Neural cell (in vitro differentiated cells): ENCODE results near the gene CHKA. TPM values are rescaled to one million over a fixed set of nuclear protein-coding genes. Genes with fewer than 3 reads are reported as not detected.

ENCODE experiments used
- H2AFZ ChIP-seq: fragments of 200-600, 300-800 bp; sonication (generic), shearing (Covaris generic); 2 replicates; pipeline ENCODE4 v1.6.0; 2014; ENCODE audit warnings: low read depth, mild to moderate bottlenecking, antibody characterized with exemption, low read length, moderate library complexity
- H3F3A ChIP-seq: fragments of 200-600 bp; shearing (Covaris generic); 2 replicates; pipeline ENCODE4 v1.6.1; 2016; ENCODE audit warnings: mild to moderate bottlenecking, moderate library complexity, mixed read lengths, antibody characterized with exemption, low read length; ENCODE audit not compliant: insufficient read depth, poor library complexity, severe bottlenecking
- H3K27ac ChIP-seq: fragments of 200-600, 300-800 bp; sonication (generic), shearing (Covaris generic); 2 replicates; pipeline ENCODE4 v1.5.1; 2014; ENCODE audit warnings: mild to moderate bottlenecking, low read length, moderate library complexity
- H3K27me3 ChIP-seq: fragments of 300-800, 200-600 bp; sonication (generic), shearing (Covaris generic); 2 replicates; pipeline ENCODE4 v1.6.0; 2014; ENCODE audit warnings: mild to moderate bottlenecking, low read depth, low read length, moderate library complexity; ENCODE audit not compliant: insufficient read depth
- H3K36me3 ChIP-seq: fragments of 300-800, 200-600 bp; sonication (generic), shearing (Covaris generic); 2 replicates; pipeline ENCODE4 v1.5.1; 2014; ENCODE audit warnings: mild to moderate bottlenecking, antibody characterized with exemption, low read length, moderate library complexity; ENCODE audit not compliant: insufficient read depth
- H3K4me2 ChIP-seq: fragments of 300-800, 200-600 bp; sonication (generic), shearing (Covaris generic); 2 replicates; pipeline ENCODE4 v1.6.0; 2014; ENCODE audit warnings: mild to moderate bottlenecking, low read length
- H3K4me3 ChIP-seq: fragments of 300-800, 200-600 bp; sonication (generic), shearing (Covaris generic); 2 replicates; pipeline ENCODE4 v1.5.1; 2014; ENCODE audit warnings: mild to moderate bottlenecking, low read length, moderate library complexity
- H3K79me2 ChIP-seq: fragments of 200-600 bp; shearing (Covaris generic); replicated peaks from 2 replicates; pipeline ENCODE4 v1.6.0; 2014; ENCODE audit warnings: mild to moderate bottlenecking, low read length, moderate library complexity; ENCODE audit not compliant: insufficient read depth
- H3K9ac ChIP-seq: fragments of 300-800, 200-600 bp; sonication (generic), shearing (Covaris generic); 2 replicates; pipeline ENCODE4 v1.6.1; 2016; ENCODE audit warnings: mild to moderate bottlenecking, low read length, mixed read lengths
- H3K9me2 ChIP-seq: fragments of 200-600 bp; shearing (Covaris generic); 2 replicates; pipeline ENCODE4 v1.6.1; 2016; ENCODE audit warnings: mild to moderate bottlenecking, low read length, mixed read lengths; ENCODE audit not compliant: insufficient read depth
- H3K9me3 ChIP-seq: fragments of 200-600, 300-800 bp; sonication (generic), shearing (Covaris generic); 2 replicates; pipeline ENCODE4 v1.6.1; 2016; ENCODE audit warnings: mild to moderate bottlenecking, mixed run types, low read length, moderate library complexity, mixed read lengths
- H4K20me1 ChIP-seq: fragments of 200-600 bp; shearing (Covaris generic); 2 replicates; pipeline ENCODE4 v1.6.1; 2016; ENCODE audit warnings: mild to moderate bottlenecking, mixed run types; ENCODE audit not compliant: insufficient read depth
- EP300 ChIP-seq: fragments of 450-650 bp; conservative IDR thresholded peaks from 2 replicates; pipeline ENCODE4 v1.6.1; 2014; ENCODE audit warnings: antibody characterized with exemption, mild to moderate bottlenecking, moderate library complexity; ENCODE audit not compliant: poor library complexity, severe bottlenecking
- EZH2 ChIP-seq: fragments of 200-600, 300-800 bp; shearing (Covaris generic), sonication (generic); IDR thresholded peaks from 2 replicates; pipeline ENCODE4 v1.6.1; 2014; ENCODE audit warnings: antibody characterized with exemption, low read length, borderline replicate concordance, mild to moderate bottlenecking; ENCODE audit not compliant: insufficient read depth, poor library complexity, severe bottlenecking
- MXI1 ChIP-seq: fragments of 450-650 bp; conservative IDR thresholded peaks from 2 replicates; pipeline ENCODE4 v1.6.1; 2014; ENCODE audit warnings: antibody characterized with exemption, mild to moderate bottlenecking; ENCODE audit not compliant: poor library complexity, severe bottlenecking
- POLR2AphosphoS5 ChIP-seq: IDR thresholded peaks from 2 replicates; pipeline ENCODE4 v1.6.1; 2012
- RAD21 ChIP-seq: fragments of 450-650 bp; conservative IDR thresholded peaks from 2 replicates; pipeline ENCODE4 v1.6.1; 2014; ENCODE audit warnings: antibody characterized with exemption, mild to moderate bottlenecking, moderate library complexity
- SMC3 ChIP-seq: fragments of 450-650 bp; conservative IDR thresholded peaks from 2 replicates; pipeline ENCODE4 v1.6.1; 2014; ENCODE audit warnings: antibody characterized with exemption, mild to moderate bottlenecking, moderate library complexity; ENCODE audit not compliant: poor library complexity
- TAF1 ChIP-seq: IDR thresholded peaks from 2 replicates; pipeline ENCODE4 v1.6.1; 2012; ENCODE audit warnings: low read depth
- polyA plus RNA-seq: library from polyadenylated mRNA; depleted of rRNA; stranded (reverse); fragments of >200 nt; gene quantifications from 2 replicates; pipeline ENCODE4 v1.2.3, GENCODE V29; 2014
- TF ChIP-seq, protein P1 (sequence below): fragments of 450-650 bp; IDR thresholded peaks from 2 replicates; pipeline ENCODE4 v1.5.1; 2014; ENCODE audit warnings: antibody characterized with exemption, mild to moderate bottlenecking, moderate library complexity; ENCODE audit not compliant: poor library complexity, severe bottlenecking

Gene CHKA
- polyA plus RNA-seq, 1 donor from 2014 or later = 90.0 TPM

DNA sequence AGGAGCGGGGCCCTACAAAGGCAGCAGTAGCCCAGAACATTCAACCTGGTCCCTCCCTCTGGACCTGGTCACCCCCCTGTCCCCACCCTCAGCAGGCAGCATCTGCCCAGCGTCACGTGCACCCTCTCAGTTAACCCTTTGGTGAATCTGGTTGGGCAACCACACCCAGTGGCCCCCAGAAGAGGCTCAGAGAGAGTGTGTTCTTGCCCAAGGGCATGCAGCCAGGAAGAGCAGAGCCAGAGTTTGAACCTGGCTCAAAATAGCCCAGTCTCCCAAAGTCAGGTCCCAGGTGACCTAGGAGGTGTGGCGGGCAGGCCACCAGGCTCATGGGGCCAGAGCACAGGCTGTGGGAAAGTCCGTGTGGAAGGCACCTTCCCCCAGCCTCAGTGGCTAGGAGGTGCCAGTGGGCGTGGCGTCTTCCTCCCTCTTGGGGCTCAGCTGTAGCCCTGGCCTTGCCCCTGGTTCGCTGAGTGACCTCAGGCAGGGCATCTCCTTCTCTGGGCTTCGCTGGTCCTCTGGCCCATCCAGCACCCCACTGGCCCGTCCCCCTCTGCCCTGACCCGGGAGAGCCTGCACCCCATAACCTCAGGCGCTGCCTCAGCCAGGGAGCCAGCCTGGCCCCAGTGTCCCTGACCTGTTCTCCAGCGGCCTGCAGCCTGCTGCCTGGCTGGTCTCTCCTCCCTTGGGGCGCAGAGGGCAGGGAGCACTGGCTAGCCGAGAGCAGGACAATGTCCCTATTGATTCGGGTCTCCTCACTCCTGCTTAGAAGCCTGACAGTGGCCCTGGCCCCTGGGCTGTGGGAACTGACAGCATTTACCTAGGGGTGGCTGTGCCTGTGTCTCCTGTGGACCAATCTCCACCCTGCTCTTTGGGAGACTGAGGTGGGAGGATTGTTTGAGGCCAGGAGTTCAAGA lies 104.0 kb downstream of the CHKA start:
- no peaks in the 10 kb centered on the region for H3K27me3 ChIP-seq
- H2AFZ ChIP-seq = no peak overlapping the region
- H3K9ac ChIP-seq = no peak overlapping the region
- no peak overlapping the region for H3K4me2 ChIP-seq
- no peaks in the 10 kb centered on the region for H3K36me3 ChIP-seq
- no peaks in the 10 kb centered on the region for H3K9me3 ChIP-seq
- no peaks in the 10 kb centered on the region for H3F3A ChIP-seq
- no peak for TF ChIP-seq TAF1
- TF ChIP-seq, protein P1, sequence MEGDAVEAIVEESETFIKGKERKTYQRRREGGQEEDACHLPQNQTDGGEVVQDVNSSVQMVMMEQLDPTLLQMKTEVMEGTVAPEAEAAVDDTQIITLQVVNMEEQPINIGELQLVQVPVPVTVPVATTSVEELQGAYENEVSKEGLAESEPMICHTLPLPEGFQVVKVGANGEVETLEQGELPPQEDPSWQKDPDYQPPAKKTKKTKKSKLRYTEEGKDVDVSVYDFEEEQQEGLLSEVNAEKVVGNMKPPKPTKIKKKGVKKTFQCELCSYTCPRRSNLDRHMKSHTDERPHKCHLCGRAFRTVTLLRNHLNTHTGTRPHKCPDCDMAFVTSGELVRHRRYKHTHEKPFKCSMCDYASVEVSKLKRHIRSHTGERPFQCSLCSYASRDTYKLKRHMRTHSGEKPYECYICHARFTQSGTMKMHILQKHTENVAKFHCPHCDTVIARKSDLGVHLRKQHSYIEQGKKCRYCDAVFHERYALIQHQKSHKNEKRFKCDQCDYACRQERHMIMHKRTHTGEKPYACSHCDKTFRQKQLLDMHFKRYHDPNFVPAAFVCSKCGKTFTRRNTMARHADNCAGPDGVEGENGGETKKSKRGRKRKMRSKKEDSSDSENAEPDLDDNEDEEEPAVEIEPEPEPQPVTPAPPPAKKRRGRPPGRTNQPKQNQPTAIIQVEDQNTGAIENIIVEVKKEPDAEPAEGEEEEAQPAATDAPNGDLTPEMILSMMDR = no peak
- no peaks in the 10 kb centered on the region for H4K20me1 ChIP-seq
- no peak overlapping the region for H3K4me3 ChIP-seq
- no peaks in the 10 kb centered on the region for H3K9me2 ChIP-seq
- no peaks in the 10 kb centered on the region for H3K79me2 ChIP-seq
- no peak overlapping the region for H3K27ac ChIP-seq

DNA sequence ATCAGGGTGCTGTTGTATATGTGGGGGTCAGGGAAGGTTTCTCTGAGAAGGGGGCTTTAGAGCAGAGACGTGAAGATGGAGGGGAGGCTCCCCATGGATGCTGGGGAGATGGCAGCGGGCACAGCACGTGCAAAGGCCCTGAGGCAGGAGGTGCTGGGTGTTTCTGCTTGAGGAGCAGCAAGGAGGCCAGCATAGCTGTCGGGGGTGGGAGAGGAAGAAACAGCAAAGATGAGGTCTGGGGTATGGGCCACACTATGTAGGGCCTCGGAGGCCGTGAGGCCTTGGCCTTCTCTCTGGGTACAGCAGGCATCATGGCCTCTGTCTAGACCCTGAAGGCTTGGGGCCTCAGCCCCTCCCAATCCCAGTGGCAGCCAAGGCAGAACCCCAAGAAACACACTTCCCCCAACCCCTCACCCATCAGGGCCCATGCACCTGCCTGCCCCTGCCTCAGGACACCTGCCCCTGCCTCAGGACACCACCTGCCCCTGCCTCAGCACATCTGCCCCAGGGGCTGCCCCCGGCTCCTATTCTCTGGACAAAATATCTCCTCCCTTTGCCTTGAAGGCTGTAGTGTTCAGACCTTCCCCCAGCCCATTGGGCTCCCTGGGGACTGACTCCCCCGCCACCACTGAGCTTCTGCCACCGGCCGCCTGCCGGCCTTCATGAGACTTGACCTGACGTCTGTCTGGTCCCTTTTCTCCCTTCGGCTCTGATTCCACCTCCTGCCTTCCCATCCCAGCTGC lies 104.9 kb downstream of the CHKA start:
- no peak overlapping the region for H3K9ac ChIP-seq
- no peaks in the 10 kb centered on the region for H3K27me3 ChIP-seq
- no peak overlapping the region for H2AFZ ChIP-seq
- H4K20me1 ChIP-seq = no peaks in the 10 kb centered on the region
- H3K9me3 ChIP-seq = no peaks in the 10 kb centered on the region
- H3K79me2 ChIP-seq = no peaks in the 10 kb centered on the region
- no peak overlapping the region for H3K27ac ChIP-seq
- H3K9me2 ChIP-seq = no peaks in the 10 kb centered on the region
- no peak overlapping the region for H3K4me2 ChIP-seq
- H3K4me3 ChIP-seq = no peak overlapping the region
- no peaks in the 10 kb centered on the region for H3K36me3 ChIP-seq
- no peaks in the 10 kb centered on the region for H3F3A ChIP-seq
- TF ChIP-seq TAF1 = no peak
- no peak for TF ChIP-seq MXI1
- TF ChIP-seq SMC3 = no peak
- TF ChIP-seq RAD21 = no peak
- no peak for TF ChIP-seq EP300
- TF ChIP-seq POLR2AphosphoS5 = no peak
- TF ChIP-seq, protein P1 = no peak
- TF ChIP-seq EZH2 = no peak
